IMR-90 (cell line): ENCODE results near the gene ZNF2. TPM values are rescaled to one million over a fixed set of nuclear protein-coding genes. Genes with fewer than 3 reads are reported as not detected.

Source experiments
- ATAC-seq: fragments of 200-7000 bp; cut with Tn5 transposase; 2 replicates; pipeline ENCODE4 v1.9.1; 2020; ENCODE audit warnings: low read depth, mild to moderate bottlenecking, moderate library complexity
- BruUV-seq: library from RNA; stranded (reverse); fragments of 400-500 nt; replicated peaks from 2 replicates; lab custom pipeline; 2021; lab: Mats Ljungman, UMichigan
- CTCF ChIA-PET: fragments of 300-600 bp; formaldehyde crosslinking; extraction: SDS; loops from one replicate; lab custom pipeline; 2021; ENCODE audit warnings: antibody characterized with exemption; lab: Yijun Ruan, JAX
- POLR2A ChIA-PET: fragments of 300-600 bp; sonication (Branson Sonifier 250); formaldehyde crosslinking; loops from one replicate; lab custom pipeline; 2022; ENCODE audit warnings: antibody characterized with exemption; ENCODE audit not compliant: unreplicated experiment; lab: Charles Lee
- DNase-seq: peaks from one replicate; pipeline ENCODE4 v3.0.0; 2013
- H2AFZ ChIP-seq: replicated peaks from 2 replicates; pipeline ENCODE3; 2013; ENCODE audit warnings: low read length, mild to moderate bottlenecking; ENCODE audit not compliant: poor library complexity
- H2AK5ac ChIP-seq: 2 replicates; pipeline ENCODE4 v1.6.1; 2013; ENCODE audit warnings: low read depth, low read length, inconsistent platforms
- H2AK9ac ChIP-seq: replicated peaks from 2 replicates; pipeline ENCODE3; 2013; ENCODE audit warnings: mild to moderate bottlenecking, low read depth, low read length, moderate library complexity; ENCODE audit not compliant: poor library complexity
- H2BK120ac ChIP-seq: 2 replicates; pipeline ENCODE4 v1.6.1; 2013; ENCODE audit warnings: low read depth, low read length, inconsistent platforms
- H2BK15ac ChIP-seq: 3 replicates; pipeline ENCODE4 v1.6.1; 2013; ENCODE audit warnings: low read depth, low read length, inconsistent platforms
- H2BK20ac ChIP-seq: 2 replicates; pipeline ENCODE4 v1.6.1; 2013; ENCODE audit warnings: low read depth, mild to moderate bottlenecking, inconsistent platforms, low read length, moderate library complexity
- H2BK5ac ChIP-seq: 2 replicates; pipeline ENCODE4 v1.6.1; 2013; ENCODE audit warnings: mild to moderate bottlenecking, low read depth, low read length, inconsistent platforms; ENCODE audit not compliant: poor library complexity, severe bottlenecking
- H3K14ac ChIP-seq: replicated peaks from 2 replicates; pipeline ENCODE4 v1.6.1; 2013; ENCODE audit warnings: low read depth, low read length, inconsistent platforms
- H3K18ac ChIP-seq: 2 replicates; pipeline ENCODE4 v1.6.1; 2013; ENCODE audit warnings: low read depth, low read length, control low read depth
- H3K23ac ChIP-seq: 2 replicates; pipeline ENCODE4 v1.6.1; 2013; ENCODE audit warnings: low read depth, low read length, inconsistent platforms
- H3K27ac ChIP-seq: 2 replicates; pipeline ENCODE4 v1.5.1; 2013; ENCODE audit warnings: mild to moderate bottlenecking, control low read depth, low read length; ENCODE audit not compliant: insufficient read depth
- H3K27me3 ChIP-seq: 2 replicates; pipeline ENCODE4 v1.6.1; 2013; ENCODE audit warnings: low read length; ENCODE audit not compliant: control insufficient read depth, insufficient read depth
- H3K36me3 ChIP-seq: 2 replicates; pipeline ENCODE4 v1.6.1; 2013; ENCODE audit warnings: low read length, mixed read lengths; ENCODE audit not compliant: control insufficient read depth, insufficient read depth
- H3K4ac ChIP-seq: 2 replicates; pipeline ENCODE4 v1.6.1; 2013; ENCODE audit warnings: low read depth, low read length, inconsistent platforms
- H3K4me1 ChIP-seq: 2 replicates; pipeline ENCODE4 v1.6.1; 2013; ENCODE audit warnings: low read length, mixed read lengths; ENCODE audit not compliant: control insufficient read depth, insufficient read depth
- H3K4me2 ChIP-seq: 2 replicates; pipeline ENCODE4 v1.6.1; 2013; ENCODE audit warnings: low read depth, mild to moderate bottlenecking, control low read depth, low read length, moderate library complexity
- H3K4me3 ChIP-seq: 2 replicates; pipeline ENCODE4 v1.5.1; 2013; ENCODE audit warnings: low read depth, mild to moderate bottlenecking, control low read depth, low read length, moderate library complexity; ENCODE audit not compliant: insufficient read depth
- H3K56ac ChIP-seq: 2 replicates; pipeline ENCODE4 v1.6.1; 2013; ENCODE audit warnings: low read length, inconsistent platforms; ENCODE audit not compliant: insufficient read depth; ENCODE audit errors: extremely low read depth
- H3K79me1 ChIP-seq, 2 experiments: 2 replicates each; pipeline ENCODE4 v1.6.1; 2013; ENCODE audit warnings: low read length in 2 of 2, inconsistent platforms in 1 of 2, low read depth in 1 of 2
- H3K9ac ChIP-seq: 2 replicates; pipeline ENCODE4 v1.6.1; 2013; ENCODE audit warnings: low read depth, low read length, control low read depth
- H3K9me1 ChIP-seq: 2 replicates; pipeline ENCODE4 v1.6.1; 2013; ENCODE audit warnings: low read length, inconsistent platforms; ENCODE audit not compliant: insufficient read depth
- H3K9me3 ChIP-seq: 2 replicates; pipeline ENCODE4 v1.6.1; 2013; ENCODE audit warnings: low read length; ENCODE audit not compliant: control insufficient read depth, insufficient read depth
- H4K20me1 ChIP-seq: 2 replicates; pipeline ENCODE4 v1.6.1; 2013; ENCODE audit warnings: low read length, inconsistent platforms; ENCODE audit not compliant: insufficient read depth
- H4K5ac ChIP-seq: 2 replicates; pipeline ENCODE4 v1.6.1; 2013; ENCODE audit warnings: mild to moderate bottlenecking, low read depth, low read length, control low read depth
- H4K8ac ChIP-seq, 2 experiments: 2 replicates each; pipeline ENCODE4 v1.6.1; 2013; ENCODE audit warnings: low read depth in 2 of 2, low read length in 2 of 2, control low read depth in 1 of 2, inconsistent platforms in 1 of 2
- H4K91ac ChIP-seq: 2 replicates; pipeline ENCODE4 v1.6.1; 2013; ENCODE audit warnings: low read depth, low read length, inconsistent platforms; ENCODE audit not compliant: insufficient read depth
- BHLHE40 ChIP-seq: fragments of 150-350 bp; IDR thresholded peaks from 2 replicates; pipeline ENCODE4 v1.6.1; 2016; ENCODE audit warnings: mild to moderate bottlenecking, low read depth, low read length
- CHD1 ChIP-seq: IDR thresholded peaks from 2 replicates; pipeline ENCODE4 v1.6.1; 2012; ENCODE audit warnings: low read depth, low read length, improper control_type of control experiment
- CTCF ChIP-seq: conservative IDR thresholded peaks from 2 replicates; pipeline ENCODE4 v1.5.1; 2012; ENCODE audit warnings: mild to moderate bottlenecking, low read depth, low read length, improper control_type of control experiment
- ELK1 ChIP-seq: fragments of 150-350 bp; IDR thresholded peaks from 2 replicates; pipeline ENCODE4 v1.6.1; 2016; ENCODE audit warnings: low read depth, mild to moderate bottlenecking, low read length, moderate library complexity, borderline replicate concordance
- MAFK ChIP-seq: IDR thresholded peaks from 2 replicates; pipeline ENCODE4 v1.6.1; 2012; ENCODE audit warnings: low read depth, low read length, improper control_type of control experiment
- MAZ ChIP-seq: IDR thresholded peaks from 2 replicates; pipeline ENCODE4 v1.6.1; 2012; ENCODE audit warnings: low read depth, mild to moderate bottlenecking, low read length, improper control_type of control experiment, moderate library complexity, borderline replicate concordance
- MXI1 ChIP-seq: IDR thresholded peaks from 2 replicates; pipeline ENCODE4 v1.6.1; 2012; ENCODE audit warnings: low read depth, mild to moderate bottlenecking, low read length, moderate library complexity, borderline replicate concordance
- RAD21 ChIP-seq: IDR thresholded peaks from 2 replicates; pipeline ENCODE4 v1.6.1; 2012; ENCODE audit warnings: low read length, improper control_type of control experiment
- RCOR1 ChIP-seq: IDR thresholded peaks from 2 replicates; pipeline ENCODE4 v1.6.1; 2012; ENCODE audit warnings: mild to moderate bottlenecking, low read length, improper control_type of control experiment; ENCODE audit not compliant: insufficient replicate concordance
- RFX5 ChIP-seq: IDR thresholded peaks from 2 replicates; pipeline ENCODE4 v1.8.0; 2012; ENCODE audit warnings: low read depth, mild to moderate bottlenecking, low read length, moderate library complexity
- SMC3 ChIP-seq: fragments of 150-350 bp; IDR thresholded peaks from 2 replicates; pipeline ENCODE4 v1.6.1; 2016; ENCODE audit warnings: low read depth, mild to moderate bottlenecking, antibody characterized with exemption, low read length, moderate library complexity
- WGBS, 2 experiments: methylation state at CpG; one replicate each; pipeline versions ENCODE4 v1.1.5 to v1.1.7; 2013; ENCODE audit warnings: missing lambda C conversion rate in 2 of 2; ENCODE audit not compliant: insufficient read length in 1 of 2; ENCODE audit errors: extremely low coverage in 2 of 2; 5-methylcytosine and 5-hydroxymethylcytosine counted together
- dilution Hi-C: fragments of 300-500 bp; cut with HindIII; formaldehyde crosslinking; loops from one replicate; pipeline ENCODE4 v1.14.3; 2018; ENCODE audit warnings: low sequenced_read_pairs; ENCODE audit not compliant: unreplicated experiment
- in situ Hi-C: fragments of 300-500 bp; cut with MboI; formaldehyde crosslinking; loops from 3 replicates; pipeline ENCODE4 v1.14.3; 2019; ENCODE audit warnings: low sequenced_read_pairs, inconsistent platforms, mixed read lengths
- intact Hi-C: fragments of 100-400 bp; cut with micrococcal nuclease; formaldehyde crosslinking; loops from 2 replicates; pipeline ENCODE4 v1.10.0; 2022
- polyA plus RNA-seq, 3 experiments: library from polyadenylated mRNA; depleted of rRNA; stranded (reverse); fragments of >200 nt; gene quantifications; 2 replicates each; pipeline ENCODE4 v1.2.3, GENCODE V29; 2012; ENCODE audit warnings: low replicate concordance in 1 of 3
- total RNA-seq: library from RNA; depleted of rRNA; stranded (reverse); fragments of >200 nt; gene quantifications from 2 replicates; pipeline ENCODE4 v1.2.3, GENCODE V29; 2012

The ZNF2 gene
- total and polyA plus RNA-seq, 2 of the 4 experiments (the other 2 are of a cell fraction): 2.7 to 7.3 TPM

- 88% methylated on average over 3 of the region's 7 CpGs; no CpG with 5 or more reads in 1 of the 2 experiments for WGBS, 2 experiments
- intact Hi-C loops: no loop called here
- POLR2A ChIA-PET: no interaction called here
Observed at GRCh38 chr2:95179451-95179850, 13.8 kb downstream of the ZNF2 start.

More at GRCh38 chr2:95179451-95179850, 13.8 kb downstream of the ZNF2 start:
- dilution Hi-C loops: no loop called here
- in situ Hi-C loops: no loop called here
- H3K9me3 ChIP-seq: peaks cover 18% of the 10 kb centered on the region
- no peak overlapping the region for H2BK5ac ChIP-seq
- H3K36me3 ChIP-seq: peaks cover 38% of the 10 kb centered on the region
- no peak overlapping the region for H2AFZ ChIP-seq
- no peaks in the 10 kb centered on the region for H4K20me1 ChIP-seq
- ATAC-seq (no peak), DNase-seq (no peak)
- no peak overlapping the region for H4K5ac ChIP-seq
- H2BK120ac ChIP-seq: no peak overlapping the region
- H3K27me3 ChIP-seq: no peaks in the 10 kb centered on the region
- H2AK5ac ChIP-seq: no peak overlapping the region
- no peak overlapping the region for H2AK9ac ChIP-seq
- TF ChIP-seq MXI1: no peak
- no peak for TF ChIP-seq BHLHE40
- TF ChIP-seq ELK1: no peak
- TF ChIP-seq MAFK: no peak
- TF ChIP-seq MAZ: no peak
- TF ChIP-seq RFX5: no peak
- no peak for TF ChIP-seq CHD1
- no peak for TF ChIP-seq RAD21
- no peak for TF ChIP-seq CTCF
- TF ChIP-seq RCOR1: no peak
- TF ChIP-seq SMC3: no peak
- H4K8ac ChIP-seq: no peak overlapping the region
- CTCF ChIA-PET: no interaction called here
- BruUV-seq: no TSS peak
- H3K56ac ChIP-seq: no peak overlapping the region
- H3K27ac ChIP-seq: no peak overlapping the region
- H3K4me1 ChIP-seq: no peaks in the 10 kb centered on the region
- no peak overlapping the region for H3K4me3 ChIP-seq
- no peak overlapping the region for H2BK20ac ChIP-seq
- H3K79me1 ChIP-seq: peaks cover 13 to 17% of the 10 kb centered on the region in 2 experiments
- H3K18ac ChIP-seq: no peak overlapping the region
- no peak overlapping the region for H3K9ac ChIP-seq
- H3K14ac ChIP-seq: no peak overlapping the region
- H4K91ac ChIP-seq: no peak overlapping the region
- no peak overlapping the region for H2BK15ac ChIP-seq
- no peak overlapping the region for H3K4me2 ChIP-seq
- H3K23ac ChIP-seq: no peak overlapping the region
- no peaks in the 10 kb centered on the region for H3K9me1 ChIP-seq
- no peak overlapping the region for H3K4ac ChIP-seq
